NCI-H1048 (cell line): ENCODE data around the gene RNASEH2B.
A peak's percentile ranks its signal among the peaks of the same experiment; 100 is the strongest.

Source experiments
- DNase-seq: peaks from one replicate; lab custom pipeline; 2025; lab: John Stamatoyannopoulos, UW

RNASEH2B gene

DNA sequence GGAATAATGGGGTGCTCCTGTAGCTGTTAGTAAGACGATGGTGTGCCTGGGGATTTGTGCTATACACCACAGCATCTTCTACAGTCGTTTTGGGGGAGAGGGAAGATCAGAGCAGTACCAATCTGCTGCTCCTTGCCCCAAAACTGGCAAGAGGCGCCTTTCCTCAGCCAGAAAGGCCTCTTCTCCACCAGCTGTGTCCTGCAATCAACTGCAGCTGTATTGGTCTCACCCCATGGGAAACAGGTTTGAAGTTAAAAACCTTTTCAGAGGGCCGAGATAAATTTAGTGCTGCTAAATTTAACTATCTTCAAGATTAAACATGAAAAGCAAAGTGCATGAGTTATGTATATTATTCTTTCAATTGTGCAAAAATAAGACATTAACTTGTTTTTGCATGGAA lies 1.2 kb upstream of the RNASEH2B start:
- no peak for DNase-seq

DNA sequence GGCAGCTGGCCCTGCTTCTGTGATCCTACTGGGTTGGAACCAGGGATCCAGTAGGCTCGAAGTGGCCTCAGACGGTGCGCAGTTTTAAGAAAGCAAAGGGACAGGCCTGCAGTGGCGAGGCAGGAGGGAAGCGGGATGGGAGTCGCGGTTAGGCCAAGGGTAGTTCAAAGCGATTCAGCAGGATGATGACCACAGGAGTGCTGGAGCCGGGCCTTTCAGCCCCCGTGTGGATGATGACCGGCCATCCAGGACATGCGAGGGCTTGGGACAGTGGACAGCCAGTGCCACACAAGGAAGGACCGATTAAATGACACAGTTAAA lies 854 bp downstream of the RNASEH2B start:
- no peak for DNase-seq

DNA sequence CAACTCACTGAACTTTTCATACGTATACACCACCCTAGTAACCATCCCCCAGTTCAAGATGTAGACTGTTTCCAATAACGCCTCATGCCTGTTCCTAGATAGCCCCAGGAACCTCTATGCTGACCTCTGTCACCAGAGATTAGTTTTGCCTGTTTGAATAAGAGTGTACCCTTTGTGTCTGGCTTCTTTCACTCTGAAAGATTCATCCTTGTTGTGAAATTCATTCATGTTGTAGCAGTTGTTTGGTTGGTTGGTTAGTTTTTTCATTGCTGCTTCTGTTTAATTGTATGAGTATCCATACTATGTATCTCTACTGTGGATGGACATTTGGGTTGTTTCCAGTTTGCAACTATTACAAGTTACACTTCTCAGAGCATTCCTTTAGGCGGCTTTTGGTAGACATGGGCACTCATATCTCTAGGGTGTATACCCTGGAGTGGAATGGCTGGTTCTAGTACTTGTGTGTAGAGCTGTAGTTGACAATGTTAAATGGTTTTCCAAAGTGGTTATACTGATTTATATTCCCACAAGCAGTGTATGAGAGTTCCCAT lies 1.6 kb downstream of the RNASEH2B start:
- DNase-seq: no peak

DNA sequence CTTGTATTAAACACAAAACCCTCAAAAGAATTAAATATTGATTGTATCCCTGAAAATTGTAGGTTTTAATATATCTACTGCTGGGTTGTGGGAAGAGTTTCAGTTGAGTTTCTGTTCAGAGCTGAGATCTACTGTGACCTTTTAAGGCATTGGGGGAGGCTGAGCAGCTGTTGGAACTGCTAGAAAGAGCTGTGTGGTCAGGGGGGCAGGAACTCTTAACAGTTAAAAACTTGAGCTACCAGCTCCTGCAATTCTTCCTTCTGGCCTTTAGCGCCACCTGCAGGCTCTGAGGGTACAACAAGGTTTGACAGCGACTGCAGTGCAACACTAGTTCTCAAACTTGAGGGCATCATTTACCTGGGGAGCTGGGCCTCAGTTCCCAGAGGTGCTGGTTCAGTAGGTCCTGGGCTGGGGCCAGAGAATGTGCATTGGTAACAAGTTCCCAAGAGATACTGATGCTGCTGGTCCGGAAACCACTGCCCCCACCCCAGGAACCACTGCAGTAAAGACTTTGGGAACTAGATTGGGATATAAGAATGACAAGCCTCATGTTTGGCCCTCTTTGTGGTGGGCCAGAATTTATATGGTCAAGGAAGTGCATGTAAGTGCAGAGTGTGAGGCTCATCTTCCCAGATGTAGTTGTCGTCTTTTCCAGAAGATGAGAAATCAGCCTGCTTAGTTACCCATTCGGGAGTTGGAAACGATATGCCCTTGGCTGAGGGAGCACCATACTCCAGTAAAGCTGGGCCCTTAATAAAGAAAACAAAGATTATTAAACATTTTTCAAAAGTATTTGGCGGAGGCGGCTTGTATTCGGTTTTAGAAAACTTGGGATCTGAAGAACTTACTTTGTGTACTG lies 2.6 kb downstream of the RNASEH2B start:
- DNase-seq: peak; percentile 26

DNA sequence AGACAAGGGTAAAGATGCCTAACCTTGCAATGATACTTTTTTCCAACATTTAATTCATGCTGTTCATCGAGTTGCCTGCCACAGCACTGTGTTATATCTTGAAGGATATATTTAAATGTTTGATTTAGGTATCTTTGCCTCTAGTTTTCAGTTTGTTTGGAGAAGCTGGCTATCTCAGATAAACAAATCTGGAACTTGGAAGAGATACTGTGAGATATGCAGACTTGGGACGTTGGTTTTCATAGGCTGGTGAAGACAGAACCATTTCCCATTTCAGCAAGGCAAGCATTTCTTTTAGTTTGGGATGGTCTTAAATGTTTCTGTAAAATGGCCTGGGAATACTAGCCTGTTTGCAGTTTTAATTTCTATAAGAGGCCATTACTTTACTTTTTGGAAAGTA lies 3.3 kb downstream of the RNASEH2B start:
- DNase-seq: no peak

DNA sequence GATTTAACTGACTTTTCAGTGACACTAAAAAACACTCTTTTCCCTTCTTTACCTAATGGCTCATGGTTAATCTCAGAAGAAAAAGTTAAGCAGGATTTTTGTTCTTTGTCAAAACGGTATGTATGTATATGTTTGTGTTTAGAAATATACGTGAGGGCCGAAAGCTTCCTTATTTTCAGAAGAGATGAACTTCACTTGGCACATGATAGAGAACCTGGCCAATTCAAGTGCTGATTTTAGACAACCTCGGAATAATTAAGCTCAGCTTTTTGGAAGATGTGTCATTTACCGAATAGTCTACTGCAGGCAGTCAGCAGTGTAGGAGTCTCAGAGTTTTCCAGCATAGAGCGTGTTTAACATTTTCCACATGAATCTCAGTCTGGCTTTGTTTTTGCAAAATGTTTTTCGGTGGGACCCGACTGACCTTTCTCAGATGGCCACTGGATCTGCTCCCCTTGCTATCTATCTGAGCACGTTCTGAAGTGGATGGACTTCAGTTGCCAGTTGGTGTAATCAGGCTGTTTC lies 4.6 kb downstream of the RNASEH2B start:
- no peak for DNase-seq

DNA sequence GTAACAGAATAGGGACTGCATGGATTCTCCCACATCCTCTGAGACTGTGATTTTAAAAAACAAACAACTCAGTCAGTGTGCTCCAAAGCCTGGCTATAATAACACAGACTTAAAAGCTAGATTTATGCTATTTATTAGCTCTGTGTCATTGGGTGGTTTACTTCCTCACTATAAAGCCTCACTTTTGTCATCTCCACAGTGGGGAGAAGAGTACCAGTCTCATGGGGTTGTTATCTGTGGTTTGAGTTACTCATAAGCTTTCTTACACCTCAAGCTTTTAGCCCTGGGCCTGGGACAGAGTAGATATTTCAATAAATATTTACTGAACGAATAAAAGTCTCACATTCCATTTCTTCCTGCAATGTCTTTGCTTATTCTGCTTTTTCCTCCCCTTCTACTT lies 5.3 kb downstream of the RNASEH2B start:
- no peak for DNase-seq

DNA sequence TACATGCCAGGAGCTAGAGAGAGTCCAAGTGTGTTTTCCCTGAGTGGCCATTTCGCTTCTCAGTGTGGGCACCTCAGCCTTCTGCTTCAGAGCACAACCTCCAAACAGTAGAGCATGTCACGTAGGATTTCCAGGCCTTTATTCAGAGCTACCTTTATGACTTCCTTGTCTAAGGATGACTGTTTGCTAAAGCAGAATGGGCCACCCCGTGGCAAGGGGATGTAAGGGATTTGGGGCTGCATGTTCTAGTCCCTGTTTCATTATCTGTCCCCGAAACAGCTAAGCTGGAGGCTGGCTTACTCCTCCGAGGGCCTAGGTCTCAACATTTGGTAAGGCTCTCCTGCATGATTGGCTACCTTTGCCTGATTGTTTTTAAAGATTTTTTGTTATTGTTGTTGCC lies 6.0 kb downstream of the RNASEH2B start:
- no peak for DNase-seq

DNA sequence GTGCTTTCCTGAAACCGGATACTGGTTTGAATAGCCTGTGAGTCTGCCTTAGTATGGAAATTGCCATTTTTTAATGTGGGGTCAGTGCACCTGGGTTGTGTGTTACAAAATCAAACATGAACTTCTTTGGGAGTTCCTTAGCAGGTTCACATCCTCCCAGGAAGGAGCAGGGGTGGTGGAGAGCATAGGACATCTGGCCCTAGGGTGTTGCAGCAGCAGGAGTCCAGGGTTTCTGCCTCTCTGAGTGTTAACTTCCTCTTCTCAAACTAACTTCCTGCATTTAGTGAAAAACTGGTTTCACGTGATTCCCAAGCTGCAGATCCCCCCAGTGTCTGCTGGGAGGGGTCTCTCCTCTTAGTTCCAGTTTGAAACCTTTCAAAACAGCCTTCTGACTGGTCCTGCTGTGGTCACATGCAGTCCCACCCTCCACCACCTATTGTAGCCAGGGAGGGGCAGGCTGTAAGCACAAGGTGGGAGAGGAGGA lies 7.2 kb downstream of the RNASEH2B start:
- no peak for DNase-seq

DNA sequence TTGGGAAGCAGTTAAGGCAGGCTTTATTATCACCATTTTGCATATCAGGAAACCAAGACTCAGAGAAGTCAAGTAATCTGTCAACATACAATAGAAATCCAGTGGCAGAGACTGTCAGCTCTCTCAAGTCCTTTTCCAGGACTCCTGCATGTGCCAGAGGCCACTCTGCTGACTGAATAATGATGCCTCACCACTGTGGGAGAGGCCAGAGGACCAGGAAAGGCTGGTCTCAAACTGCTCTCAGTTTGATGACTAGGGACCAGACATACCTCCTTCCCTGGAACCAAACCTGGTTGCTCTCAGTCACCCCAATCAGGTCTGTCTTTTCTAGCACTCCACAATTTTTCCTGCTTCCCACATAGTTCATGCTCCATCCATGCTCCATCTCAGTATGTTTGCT lies 8.0 kb downstream of the RNASEH2B start:
- no peak for DNase-seq

DNA sequence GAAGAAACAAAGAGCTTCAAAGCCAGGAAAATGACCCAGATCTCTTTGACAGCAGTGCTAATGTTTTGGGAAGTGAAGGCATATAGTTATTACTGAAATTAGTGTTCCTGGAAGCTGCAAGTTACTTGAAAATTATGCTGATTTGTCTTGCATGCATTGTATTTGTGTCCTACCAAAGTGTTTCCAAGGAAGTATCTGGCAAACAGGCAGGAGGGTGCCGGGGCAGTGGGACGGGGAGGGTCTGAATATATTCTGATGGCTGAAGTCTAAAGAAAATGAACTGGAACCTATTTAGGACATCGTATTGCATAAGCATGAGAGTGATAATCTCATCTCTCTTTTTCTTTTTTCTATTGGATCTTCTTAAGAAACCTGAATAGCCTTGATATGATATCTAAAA lies 9.0 kb downstream of the RNASEH2B start:
- DNase-seq: no peak

DNA sequence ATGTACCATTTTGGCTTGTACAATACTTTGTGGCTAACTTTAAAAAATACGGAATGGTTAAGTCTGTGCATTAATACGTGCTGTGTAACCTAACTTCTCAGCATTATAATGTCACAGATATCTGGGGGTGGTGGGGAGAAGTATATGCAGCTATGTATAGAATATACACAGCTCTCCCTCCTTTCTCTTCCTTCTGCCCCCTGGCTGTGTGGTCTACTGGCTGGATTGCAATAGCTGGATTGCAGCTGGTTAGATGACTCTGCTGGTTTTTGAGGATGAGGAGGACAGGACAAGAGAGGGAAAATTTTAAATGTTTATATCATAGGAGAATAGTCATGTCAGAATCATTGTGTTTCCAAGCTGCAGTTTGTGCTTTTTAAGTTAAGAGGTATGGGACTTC lies 9.7 kb downstream of the RNASEH2B start:
- DNase-seq: no peak

DNA sequence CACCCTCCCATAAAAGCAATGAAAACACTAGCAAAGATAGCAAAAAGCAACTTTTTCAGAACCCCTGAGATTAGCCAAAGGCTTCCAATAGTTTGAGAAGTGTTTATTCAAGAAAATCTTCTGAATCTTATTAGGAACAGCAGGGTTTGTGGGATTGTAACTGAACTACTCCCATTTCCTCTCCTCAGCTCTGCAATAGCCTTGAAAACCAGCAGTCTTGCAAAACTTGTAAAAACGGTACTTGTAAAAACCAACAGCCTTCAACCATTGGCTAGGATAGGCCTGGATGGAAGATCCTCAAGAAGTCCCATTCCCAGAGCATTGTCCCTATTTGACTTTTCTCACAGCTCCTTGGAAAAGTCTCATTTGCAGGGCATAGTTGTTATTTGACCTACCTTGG lies 12.1 kb downstream of the RNASEH2B start:
- DNase-seq: no peak

DNA sequence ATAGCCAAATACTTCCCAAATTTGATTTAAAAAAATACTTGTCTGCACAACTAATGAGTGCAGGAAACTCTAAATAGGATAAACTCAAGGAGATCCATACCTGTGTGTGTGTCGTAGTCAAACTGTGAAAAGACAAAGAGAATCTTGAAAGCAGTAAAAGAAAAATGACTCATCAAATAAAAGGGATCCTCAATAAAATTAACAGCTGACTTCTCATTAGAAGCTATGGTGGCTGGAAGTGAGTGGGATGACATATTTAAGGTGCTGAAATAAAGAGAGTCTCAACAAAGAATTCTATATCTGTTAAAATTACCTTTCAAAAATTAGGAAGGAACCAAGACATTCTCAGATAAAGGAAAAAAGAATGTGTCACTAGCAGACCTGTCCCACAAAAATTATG lies 13.7 kb downstream of the RNASEH2B start:
- DNase-seq: no peak

DNA sequence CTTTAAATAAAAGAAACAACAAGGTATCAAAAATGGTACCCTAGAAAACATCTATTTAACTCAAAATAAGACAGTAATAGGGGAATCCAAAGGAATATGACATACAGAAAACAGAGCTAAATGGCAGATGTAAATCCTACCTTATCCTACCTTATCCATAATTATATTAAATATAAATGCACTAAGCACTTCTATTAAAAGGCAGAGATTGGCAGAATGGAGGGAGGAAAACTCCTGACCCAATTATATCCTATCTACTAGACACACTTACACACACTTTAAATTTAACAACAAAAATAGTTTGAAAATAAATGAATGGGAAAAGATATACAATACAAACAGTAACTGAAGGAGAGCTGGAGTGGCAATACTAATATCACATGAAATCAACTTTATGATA lies 14.4 kb downstream of the RNASEH2B start:
- no peak for DNase-seq

DNA sequence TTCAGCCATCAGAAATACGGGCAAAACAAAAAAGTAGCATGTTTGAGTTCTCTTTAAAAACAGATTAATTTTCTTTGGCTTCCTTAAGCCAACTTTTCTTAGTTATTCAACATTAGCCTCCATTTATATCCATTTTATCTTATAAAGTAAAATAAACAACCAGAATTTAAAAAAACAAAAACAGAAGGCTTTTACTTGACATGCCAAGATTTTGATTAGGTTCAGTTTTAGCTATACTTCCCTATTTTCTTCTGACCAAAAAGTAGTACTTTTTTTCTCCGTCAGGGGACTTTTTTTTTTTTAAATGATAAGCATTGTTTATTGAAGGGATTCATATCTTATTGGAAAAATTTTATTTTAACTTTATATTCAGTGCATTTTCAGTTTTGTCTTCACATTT lies 18.1 kb downstream of the RNASEH2B start:
- no peak for DNase-seq

DNA sequence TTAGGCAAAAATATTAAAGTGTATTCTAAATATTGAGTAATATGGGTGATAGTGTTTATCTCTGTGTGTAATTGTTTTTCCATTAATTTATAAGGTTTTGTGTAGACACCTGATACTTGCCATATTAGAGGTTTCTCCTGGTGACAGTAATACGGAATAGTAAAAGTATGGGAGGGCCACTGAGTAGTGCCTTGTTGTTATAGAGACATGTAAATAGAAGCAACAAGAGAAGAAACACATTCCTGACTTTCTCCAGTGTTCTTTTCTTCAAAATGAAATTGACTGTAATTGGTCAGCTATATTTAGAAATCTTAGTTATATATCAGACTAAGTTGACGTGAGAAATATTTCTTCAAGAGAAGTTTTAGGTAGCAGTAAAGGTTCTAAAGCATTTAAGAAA lies 18.5 kb downstream of the RNASEH2B start:
- DNase-seq: no peak

DNA sequence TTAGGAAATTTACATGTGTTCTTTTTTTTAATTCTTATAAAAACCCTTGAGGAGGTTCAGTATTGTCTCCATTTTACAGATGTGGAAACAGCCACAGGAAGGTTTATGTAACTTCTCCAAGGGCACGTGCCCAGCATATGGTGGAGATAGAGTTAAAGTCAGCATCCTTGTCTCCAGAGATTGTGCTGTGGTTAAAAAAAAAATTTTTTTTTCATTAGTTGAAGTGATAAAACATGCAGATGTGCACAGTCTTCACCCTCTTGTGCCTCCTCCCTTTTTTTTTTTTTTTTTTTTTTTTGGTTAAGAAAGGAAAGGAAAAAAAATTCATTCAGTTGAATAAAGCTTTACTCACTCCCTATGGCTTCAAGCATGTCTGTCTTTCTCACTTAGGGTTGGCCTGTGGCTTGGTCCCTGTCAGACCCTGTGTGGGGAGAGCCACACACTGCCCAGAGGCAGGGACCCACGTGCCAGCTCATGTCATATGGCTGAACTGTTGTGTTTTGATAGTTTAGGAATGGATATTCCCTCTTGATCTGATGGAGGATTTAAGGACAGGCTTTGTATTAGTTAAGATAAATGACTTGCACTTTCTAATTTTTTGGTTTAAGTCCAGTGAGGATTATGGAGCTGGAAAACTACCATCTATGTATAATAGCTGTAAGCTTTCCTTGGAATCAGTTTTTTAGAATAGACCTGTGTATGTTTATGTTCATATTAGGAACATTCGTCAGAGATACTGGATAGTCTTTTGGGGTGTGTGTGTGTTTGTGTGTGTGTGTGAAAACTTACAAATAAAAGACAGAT lies 19.3 kb downstream of the RNASEH2B start:
- no peak for DNase-seq

DNA sequence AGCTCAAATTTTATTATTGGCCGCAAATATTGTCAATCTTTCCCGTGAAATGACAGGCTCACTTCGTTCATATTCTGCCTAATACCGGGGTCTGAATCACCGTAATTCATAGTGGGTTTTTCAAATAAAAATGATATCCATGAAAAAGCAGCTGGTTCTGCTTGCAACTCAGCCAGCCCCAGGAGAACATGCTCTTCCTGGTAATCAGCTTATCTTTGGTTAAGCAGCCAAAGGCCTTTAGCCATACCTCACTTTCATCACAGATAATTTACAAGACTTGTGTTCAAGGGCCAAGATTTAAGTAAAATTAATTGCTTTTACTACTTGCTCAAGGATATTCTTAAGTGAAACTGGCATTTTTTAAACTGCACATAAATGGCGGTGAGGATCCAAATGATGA lies 22.5 kb downstream of the RNASEH2B start:
- DNase-seq: no peak

DNA sequence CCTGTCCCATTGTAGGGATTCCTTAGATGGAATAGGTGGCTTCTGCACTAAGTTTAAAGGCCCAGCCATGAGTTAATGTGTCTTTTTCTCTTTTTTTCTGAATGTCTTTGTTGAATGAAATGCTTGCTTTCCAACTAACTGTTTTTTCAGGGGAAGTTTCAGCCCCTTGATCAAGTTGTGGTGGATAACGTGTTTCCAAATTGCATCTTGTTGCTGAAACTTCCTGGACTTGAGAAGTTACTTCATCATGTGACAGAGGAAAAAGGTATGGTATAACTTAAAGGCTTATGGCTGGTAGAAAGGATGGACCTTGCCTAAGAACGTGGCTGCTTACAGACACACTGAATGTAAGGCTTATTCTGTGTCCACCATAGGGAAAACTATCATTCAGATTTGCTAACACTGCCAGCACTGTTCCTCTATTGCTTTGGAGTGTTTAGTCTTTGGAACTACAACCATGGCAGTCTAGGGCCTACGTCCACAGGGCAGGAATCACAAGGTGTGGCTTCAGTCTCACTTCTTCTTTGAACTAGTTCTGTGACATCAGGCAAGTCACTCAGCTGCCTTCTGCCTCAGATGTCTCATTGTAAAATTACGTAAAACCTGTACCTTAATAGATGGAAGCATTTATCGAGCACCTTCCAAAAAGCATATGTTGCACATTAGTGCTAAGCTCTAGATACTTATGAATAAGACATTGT lies 25.3 kb downstream of the RNASEH2B start:
- no peak for DNase-seq

DNA sequence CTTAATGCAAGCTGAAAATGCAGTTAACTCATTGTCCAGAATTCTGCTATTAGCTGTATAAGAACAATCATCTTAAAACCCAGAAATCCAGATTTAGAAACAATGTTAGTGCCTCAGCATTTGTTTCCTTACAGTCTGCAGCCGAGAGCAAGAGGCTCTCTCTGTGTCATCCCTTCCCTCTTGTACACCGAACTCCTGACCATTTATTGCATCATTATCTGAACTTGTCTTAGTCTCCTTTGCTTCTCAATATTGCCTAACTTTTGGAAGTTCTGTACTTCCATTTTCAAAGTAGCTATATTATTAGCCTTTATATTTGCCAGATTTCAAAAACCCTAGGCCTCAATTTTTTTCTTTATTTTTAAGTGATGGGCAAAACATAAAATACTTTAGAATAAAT lies 27.1 kb downstream of the RNASEH2B start:
- no peak for DNase-seq

DNA sequence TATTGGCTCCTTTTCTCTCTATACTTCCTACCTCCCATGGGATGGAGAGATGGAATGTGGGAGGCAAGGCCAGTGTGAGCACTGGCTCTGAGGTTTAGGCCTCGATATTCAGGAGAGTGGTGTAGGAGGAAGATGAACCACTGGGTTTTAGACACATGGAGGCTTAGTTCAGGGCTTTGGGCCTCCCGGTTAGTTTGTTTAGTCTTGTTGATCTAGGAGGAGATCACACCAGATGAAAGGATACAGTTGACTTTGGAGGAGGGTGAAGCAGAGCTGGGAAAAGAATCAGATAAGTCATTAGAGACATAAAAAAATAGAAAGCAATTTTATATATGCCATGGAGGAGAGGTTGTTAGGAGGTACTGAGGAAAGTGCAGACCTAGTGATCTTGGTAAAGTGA lies 30.9 kb downstream of the RNASEH2B start:
- DNase-seq: no peak
